Activated naive CD8-positive, alpha-beta T cell treated with anti-CD3 and anti-CD28 coated beads, Interleukin-2, amount 10 ng/mL, durations not matched to agents 7 days and 5 days (primary cell): Measurements from ENCODE around the gene TMEM81. TPM values are rescaled to one million over a fixed set of nuclear protein-coding genes. Genes with fewer than 3 reads are reported as not detected.

Source experiments
- ATAC-seq: fragments of 150-1000 bp; cut with Tn5 transposase; one replicate; pipeline ENCODE4 v1.10.0; 2021; ENCODE audit warnings: low read depth, moderate library complexity
- POLR2A ChIA-PET: fragments of 350-600 bp; sonication (Branson Sonifier 250); formaldehyde crosslinking; loops from one replicate; lab custom pipeline; 2021; ENCODE audit warnings: antibody characterized with exemption; lab: Charles Lee
- DNase-seq: peaks from one replicate; pipeline ENCODE4 v3.0.0; 2021
- H3K27ac Mint-ChIP-seq: one replicate; pipeline ENCODE4 v1.8.0; 2022; ENCODE audit warnings: mild to moderate bottlenecking, mixed read lengths
- H3K27me3 Mint-ChIP-seq: one replicate; pipeline ENCODE4 v1.8.0; 2022; ENCODE audit warnings: mild to moderate bottlenecking, moderate library complexity, mixed read lengths
- H3K36me3 Mint-ChIP-seq: one replicate; pipeline ENCODE4 v1.8.0; 2021; ENCODE audit warnings: mild to moderate bottlenecking, mixed read lengths
- H3K4me1 Mint-ChIP-seq: one replicate; pipeline ENCODE4 v1.8.0; 2021; ENCODE audit warnings: mixed read lengths
- H3K4me3 Mint-ChIP-seq: one replicate; pipeline ENCODE4 v1.8.0; 2022; ENCODE audit warnings: mild to moderate bottlenecking, moderate library complexity, mixed read lengths
- H3K9me3 Mint-ChIP-seq: one replicate; pipeline ENCODE4 v1.8.0; 2021; ENCODE audit warnings: mixed read lengths
- total RNA-seq, 2 experiments: library from RNA; stranded (reverse); gene quantifications; one replicate each; pipeline ENCODE4 v1.2.3, GENCODE V29; 2021

Gene TMEM81
- total RNA-seq, 2 experiments from 2014 or later, result 3.9 to 4.0 TPM

- H3K27me3 Mint-ChIP-seq, result no peaks in the 10 kb centered on the region
- peaks cover 37% of the 10 kb centered on the region for H3K36me3 Mint-ChIP-seq
- no peak for DNase-seq
- no peak overlapping the region for H3K4me3 Mint-ChIP-seq
- peaks cover 3% of the 10 kb centered on the region for H3K4me1 Mint-ChIP-seq
- no peak overlapping the region for H3K27ac Mint-ChIP-seq
- no peak for ATAC-seq
- POLR2A ChIA-PET, result no interaction called here
- no peaks in the 10 kb centered on the region for H3K9me3 Mint-ChIP-seq
Observed at GRCh38 chr1:205107327-205107726, 23.1 kb upstream of the TMEM81 start.

GRCh38 chr1:205102404-205102803 is 18.1 kb upstream of the TMEM81 start:
- no peak overlapping the region for H3K4me3 Mint-ChIP-seq
- H3K4me1 Mint-ChIP-seq, result peaks cover 1% of the 10 kb centered on the region
- DNase-seq (no peak), ATAC-seq (no peak)
- no peaks in the 10 kb centered on the region for H3K27me3 Mint-ChIP-seq
- POLR2A ChIA-PET, result no interaction called here
- H3K9me3 Mint-ChIP-seq, result no peaks in the 10 kb centered on the region
- H3K36me3 Mint-ChIP-seq, result peaks cover 37% of the 10 kb centered on the region
- H3K27ac Mint-ChIP-seq, result no peak overlapping the region

GRCh38 chr1:205098242-205098641 is 14.0 kb upstream of the TMEM81 start:
- POLR2A ChIA-PET, result interaction anchor here (1.0 kb wide), 1 partner anchor 22 kb away, joined by 3 read pairs; no protein-coding TSS in a partner anchor
- ATAC-seq, result no peak
- no peak overlapping the region for H3K4me3 Mint-ChIP-seq

GRCh38 chr1:205095422-205095821 is 11.2 kb upstream of the TMEM81 start:
- Mint-ChIP-seq H3K4me1 (no peaks in the 10 kb centered on the region), H3K9me3 (no peaks in the 10 kb centered on the region), H3K27ac (no peak overlapping the region), H3K27me3 (no peaks in the 10 kb centered on the region), H3K36me3 (peaks cover 28% of the 10 kb centered on the region), H3K4me3 (no peak overlapping the region)
- DNase-seq (no peak), ATAC-seq (no peak)
- POLR2A ChIA-PET, result no interaction called here

More at GRCh38 chr1:205098242-205098641, 14.0 kb upstream of the TMEM81 start:
- no peaks in the 10 kb centered on the region for H3K4me1 Mint-ChIP-seq
- no peak overlapping the region for H3K27ac Mint-ChIP-seq
- no peak for DNase-seq
- H3K36me3 Mint-ChIP-seq, result peaks cover 30% of the 10 kb centered on the region
- no peaks in the 10 kb centered on the region for H3K9me3 Mint-ChIP-seq
- no peaks in the 10 kb centered on the region for H3K27me3 Mint-ChIP-seq

GRCh38 chr1:205091043-205091740 is 6.9 kb upstream of the TMEM81 start:
- Mint-ChIP-seq H3K27ac (no peak overlapping the region), H3K4me3 (no peak overlapping the region), H3K27me3 (no peaks in the 10 kb centered on the region), H3K36me3 (peaks cover 31% of the 10 kb centered on the region), H3K4me1 (no peaks in the 10 kb centered on the region), H3K9me3 (no peaks in the 10 kb centered on the region)
- DNase-seq (no peak), ATAC-seq (no peak)
- POLR2A ChIA-PET, result interaction anchor here (0.6 kb wide), 1 partner anchor 31 kb away, joined by 3 read pairs; the partner anchor contains the start of gene RBBP5

GRCh38 chr1:205088341-205088740 is 4.1 kb upstream of the TMEM81 start:
- no peak for DNase-seq
- Mint-ChIP-seq H3K36me3 (peaks cover 31% of the 10 kb centered on the region), H3K9me3 (no peaks in the 10 kb centered on the region), H3K4me3 (no peak overlapping the region), H3K27ac (no peak overlapping the region), H3K27me3 (no peaks in the 10 kb centered on the region), H3K4me1 (no peaks in the 10 kb centered on the region)
- POLR2A ChIA-PET, result no interaction called here
- no peak for ATAC-seq

GRCh38 chr1:205082431-205082830 is 1.8 kb downstream of the TMEM81 start:
- ATAC-seq (no peak), DNase-seq (no peak)
- no peaks in the 10 kb centered on the region for H3K9me3 Mint-ChIP-seq
- no peaks in the 10 kb centered on the region for H3K4me1 Mint-ChIP-seq
- no peaks in the 10 kb centered on the region for H3K27me3 Mint-ChIP-seq
- POLR2A ChIA-PET, result no interaction called here
- H3K27ac Mint-ChIP-seq, result no peak overlapping the region
- peaks cover 17% of the 10 kb centered on the region for H3K36me3 Mint-ChIP-seq
- H3K4me3 Mint-ChIP-seq, result no peak overlapping the region

GRCh38 chr1:205077934-205078311 is 6.3 kb downstream of the TMEM81 start:
- Mint-ChIP-seq H3K9me3 (no peaks in the 10 kb centered on the region), H3K27me3 (no peaks in the 10 kb centered on the region), H3K36me3 (peaks cover 3% of the 10 kb centered on the region), H3K4me3 (no peak overlapping the region), H3K27ac (no peak overlapping the region), H3K4me1 (no peaks in the 10 kb centered on the region)
- no peak for DNase-seq
- POLR2A ChIA-PET, result no interaction called here
- ATAC-seq, result no peak

- peaks cover 2% of the 10 kb centered on the region for H3K36me3 Mint-ChIP-seq
- H3K4me1 Mint-ChIP-seq, result no peaks in the 10 kb centered on the region
- POLR2A ChIA-PET, result no interaction called here
- ATAC-seq, result no peak
- H3K4me3 Mint-ChIP-seq, result no peak overlapping the region
- no peak for DNase-seq
- no peak overlapping the region for H3K27ac Mint-ChIP-seq
- H3K27me3 Mint-ChIP-seq, result no peaks in the 10 kb centered on the region
- H3K9me3 Mint-ChIP-seq, result no peaks in the 10 kb centered on the region
Observed at GRCh38 chr1:205077158-205077933, 6.9 kb downstream of the TMEM81 start.

- peaks cover 2% of the 10 kb centered on the region for H3K36me3 Mint-ChIP-seq
- no peak overlapping the region for H3K27ac Mint-ChIP-seq
- H3K4me3 Mint-ChIP-seq, result no peak overlapping the region
- H3K9me3 Mint-ChIP-seq, result no peaks in the 10 kb centered on the region
- H3K4me1 Mint-ChIP-seq, result no peaks in the 10 kb centered on the region
- DNase-seq, result no peak
- ATAC-seq, result no peak
- H3K27me3 Mint-ChIP-seq, result no peaks in the 10 kb centered on the region
- POLR2A ChIA-PET, result interaction anchor here (1.2 kb wide), 1 partner anchor 22 kb away, joined by 3 read pairs; no protein-coding TSS in a partner anchor
Observed at GRCh38 chr1:205076245-205076761, 8.0 kb downstream of the TMEM81 start.

GRCh38 chr1:205075642-205076155 is 8.6 kb downstream of the TMEM81 start:
- H3K27me3 Mint-ChIP-seq, result no peaks in the 10 kb centered on the region
- peaks cover 2% of the 10 kb centered on the region for H3K36me3 Mint-ChIP-seq
- DNase-seq (no peak), ATAC-seq (no peak)
- no peaks in the 10 kb centered on the region for H3K4me1 Mint-ChIP-seq
- H3K27ac Mint-ChIP-seq, result no peak overlapping the region
- H3K9me3 Mint-ChIP-seq, result no peaks in the 10 kb centered on the region
- no peak overlapping the region for H3K4me3 Mint-ChIP-seq
- POLR2A ChIA-PET, result interaction anchor here (1.0 to 1.2 kb wide), 2 partner anchors 14 to 22 kb away, joined by 3 read pairs; no protein-coding TSS in a partner anchor

GRCh38 chr1:205074513-205074912 is 9.7 kb downstream of the TMEM81 start:
- DNase-seq (no peak), ATAC-seq (no peak)
- Mint-ChIP-seq H3K36me3 (peaks cover 2% of the 10 kb centered on the region), H3K4me3 (no peak overlapping the region), H3K27ac (no peak overlapping the region), H3K4me1 (no peaks in the 10 kb centered on the region), H3K9me3 (no peaks in the 10 kb centered on the region), H3K27me3 (no peaks in the 10 kb centered on the region)
- POLR2A ChIA-PET, result interaction anchor here (1.0 kb wide), 1 partner anchor 13 kb away, joined by 3 read pairs; no protein-coding TSS in a partner anchor

GRCh38 chr1:205074084-205074483 is 10.2 kb downstream of the TMEM81 start:
- H3K4me3 Mint-ChIP-seq, result no peak overlapping the region
- POLR2A ChIA-PET, result no interaction called here
- no peaks in the 10 kb centered on the region for H3K4me1 Mint-ChIP-seq
- H3K27ac Mint-ChIP-seq, result no peak overlapping the region
- no peaks in the 10 kb centered on the region for H3K9me3 Mint-ChIP-seq
- no peaks in the 10 kb centered on the region for H3K27me3 Mint-ChIP-seq
- no peak for ATAC-seq
- H3K36me3 Mint-ChIP-seq, result no peaks in the 10 kb centered on the region
- DNase-seq, result no peak
